ENCODE measurements around the gene CERS2. TPM values are rescaled to one million over a fixed set of nuclear protein-coding genes. Genes with fewer than 3 reads are reported as not detected.

CERS2 gene
- total RNA-seq, 1 experiment from 2014 or later, result 226 TPM

GRCh38 chr1:150995896-150996295 is 21.3 kb upstream of the CERS2 start:
- Mint-ChIP-seq H3K4me3 (ENCODE audit: low read depth, unreplicated experiment) (no peak overlapping the region), H3K27me3 (ENCODE audit: unreplicated experiment) (no peaks in the 10 kb centered on the region), H3K27ac (ENCODE audit: unreplicated experiment) (no peak overlapping the region), H3K4me1 (ENCODE audit: low read depth, unreplicated experiment) (no peaks in the 10 kb centered on the region), H3K9me3 (ENCODE audit: low read depth, unreplicated experiment) (no peaks in the 10 kb centered on the region), H3K36me3 (ENCODE audit: insufficient read depth, unreplicated experiment) (peaks cover 17% of the 10 kb centered on the region)
- TF ChIP-seq CTCF (IDR thresholded peaks at IDR 0.05; ENCODE audit: unreplicated experiment), result peak; percentile 90
- BruUV-seq (replicated peaks), result no TSS peak
- DNase-seq, result peak; percentile 41
- CTCF ChIA-PET, result interaction anchor here (0.6 to 2.4 kb wide), 10 partner anchors 11 to 603 kb away, joined by 3 to 32 read pairs (median 4); partner anchors contain the start of genes ANXA9, MINDY1 and SETDB1
- intact Hi-C loops (cut with micrococcal nuclease; ENCODE audit: unreplicated experiment), result loop anchor here (1.0 kb wide), 1 partner anchor 17 kb away; no protein-coding TSS in a partner anchor

GRCh38 chr1:150995460-150995859 is 20.8 kb upstream of the CERS2 start:
- DNase-seq, result no peak
- H3K27ac Mint-ChIP-seq (ENCODE audit: unreplicated experiment), result no peak overlapping the region
- H3K27me3 Mint-ChIP-seq (ENCODE audit: unreplicated experiment), result no peaks in the 10 kb centered on the region
- CTCF ChIA-PET, result interaction anchor here (0.8 to 2.4 kb wide), 4 partner anchors 11 to 88 kb away, joined by 4 to 32 read pairs (median 17); partner anchors contain the start of genes ANXA9, MINDY1 and SETDB1
- no peaks in the 10 kb centered on the region for H3K9me3 Mint-ChIP-seq (ENCODE audit: low read depth, unreplicated experiment)
- BruUV-seq (replicated peaks), result no TSS peak
- no peaks in the 10 kb centered on the region for H3K4me1 Mint-ChIP-seq (ENCODE audit: low read depth, unreplicated experiment)
- H3K36me3 Mint-ChIP-seq (ENCODE audit: insufficient read depth, unreplicated experiment), result peaks cover 17% of the 10 kb centered on the region
- intact Hi-C loops (cut with micrococcal nuclease; ENCODE audit: unreplicated experiment), result no loop called here
- no peak overlapping the region for H3K4me3 Mint-ChIP-seq (ENCODE audit: low read depth, unreplicated experiment)
- no peak for TF ChIP-seq CTCF (IDR thresholded peaks at IDR 0.05; ENCODE audit: unreplicated experiment)

- no peak for DNase-seq
- Mint-ChIP-seq H3K27me3 (ENCODE audit: unreplicated experiment) (no peaks in the 10 kb centered on the region), H3K4me1 (ENCODE audit: low read depth, unreplicated experiment) (no peaks in the 10 kb centered on the region), H3K4me3 (ENCODE audit: low read depth, unreplicated experiment) (no peak overlapping the region), H3K27ac (ENCODE audit: unreplicated experiment) (no peak overlapping the region), H3K36me3 (ENCODE audit: insufficient read depth, unreplicated experiment) (peaks cover 17% of the 10 kb centered on the region), H3K9me3 (ENCODE audit: low read depth, unreplicated experiment) (no peaks in the 10 kb centered on the region)
- no TSS peak for BruUV-seq (replicated peaks)
- intact Hi-C loops (cut with micrococcal nuclease; ENCODE audit: unreplicated experiment), result no loop called here
- CTCF ChIA-PET, result interaction anchor here (0.5 to 2.4 kb wide), 3 partner anchors 9 to 13 kb away, joined by 3 to 32 read pairs (median 7); partner anchors contain the start of genes ANXA9 and MINDY1
- TF ChIP-seq CTCF (IDR thresholded peaks at IDR 0.05; ENCODE audit: unreplicated experiment), result no peak
Measured at GRCh38 chr1:150994248-150994647, 19.6 kb upstream of the CERS2 start.

- CTCF ChIA-PET, result no interaction called here
- Mint-ChIP-seq H3K9me3 (ENCODE audit: low read depth, unreplicated experiment) (no peaks in the 10 kb centered on the region), H3K27ac (ENCODE audit: unreplicated experiment) (no peak overlapping the region), H3K27me3 (ENCODE audit: unreplicated experiment) (no peaks in the 10 kb centered on the region), H3K4me3 (ENCODE audit: low read depth, unreplicated experiment) (no peak overlapping the region), H3K4me1 (ENCODE audit: low read depth, unreplicated experiment) (no peaks in the 10 kb centered on the region), H3K36me3 (ENCODE audit: insufficient read depth, unreplicated experiment) (peaks cover 22% of the 10 kb centered on the region)
- DNase-seq, result no peak
- intact Hi-C loops (cut with micrococcal nuclease; ENCODE audit: unreplicated experiment), result no loop called here
- no TSS peak for BruUV-seq (replicated peaks)
- TF ChIP-seq CTCF (IDR thresholded peaks at IDR 0.05; ENCODE audit: unreplicated experiment), result no peak
Measured at GRCh38 chr1:150992626-150993025, 18.0 kb upstream of the CERS2 start.

All from Calu3 (cell line).